Stomach smooth muscle (tissue), 2 donors: ENCODE measurements around the gene LMNTD2.
A peak's percentile ranks its signal among the peaks of the same experiment; 100 is the strongest.

ENCODE experiments used
- H3K27ac ChIP-seq: one replicate; pipeline ENCODE4 v1.7.0; 2013; ENCODE audit warnings: mild to moderate bottlenecking, low read length, inconsistent platforms
- H3K27me3 ChIP-seq, 2 donors: one replicate each; pipeline ENCODE4 v1.7.0; 2013; ENCODE audit warnings: low read length in 2 of 2; ENCODE audit not compliant: insufficient read depth in 2 of 2, control insufficient read depth in 1 of 2
- H3K36me3 ChIP-seq, 2 donors: one replicate each; pipeline ENCODE4 v1.7.0; 2013; ENCODE audit warnings: low read length in 2 of 2; ENCODE audit not compliant: control insufficient read depth in 2 of 2, insufficient read depth in 2 of 2
- H3K4me1 ChIP-seq: one replicate; pipeline ENCODE4 v1.7.0; 2013; ENCODE audit warnings: low read length; ENCODE audit not compliant: control insufficient read depth, insufficient read depth
- H3K4me3 ChIP-seq, 2 donors: one replicate each; pipeline ENCODE4 v1.7.0; 2013; ENCODE audit warnings: low read length in 2 of 2
- H3K9ac ChIP-seq, 2 donors: one replicate each; pipeline ENCODE4 v1.7.0; 2013; ENCODE audit warnings: low read length in 2 of 2, mild to moderate bottlenecking in 1 of 2
- H3K9me3 ChIP-seq, 2 donors: one replicate each; pipeline ENCODE4 v1.7.0; 2013; ENCODE audit warnings: low read length in 2 of 2; ENCODE audit not compliant: control insufficient read depth in 2 of 2
- donor health status: healthy.
- donor health status: Pancreatic carcinoma.

Gene LMNTD2

DNA sequence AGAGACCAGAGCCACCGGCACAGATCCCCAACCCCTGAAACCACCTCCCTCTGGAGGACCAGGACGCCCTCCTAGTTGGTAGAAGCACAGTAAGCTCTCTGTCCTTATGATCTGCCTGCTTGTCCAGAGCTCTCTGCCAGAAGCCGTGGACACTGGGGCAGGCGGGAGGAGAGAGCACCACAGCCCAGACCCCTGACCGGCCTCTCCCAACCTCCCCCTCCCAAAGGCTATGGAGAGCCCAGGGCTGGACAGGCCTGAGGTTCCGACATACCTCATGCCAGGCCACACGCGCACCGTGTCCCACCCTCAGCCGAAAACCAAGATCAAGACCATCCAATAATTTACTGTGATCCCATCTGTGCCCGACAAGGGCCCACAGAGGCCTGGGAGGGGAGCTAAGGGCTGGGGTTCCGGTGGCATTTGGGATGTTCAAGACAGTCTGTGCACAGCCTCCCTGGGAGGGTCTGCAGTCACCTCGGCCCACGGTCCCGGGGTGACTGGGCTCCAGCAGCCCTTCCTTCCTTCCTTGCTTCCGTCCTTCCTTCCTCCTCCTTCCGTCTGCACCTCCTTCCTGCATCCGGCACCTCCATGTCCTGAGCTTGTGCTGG lies 28.5 kb downstream of the LMNTD2 start:
- Histone ChIP-seq H3K4me1 (peaks cover 22% of the 10 kb centered on the region), H3K9me3 (no peaks in the 10 kb centered on the region), H3K27ac (no peak overlapping the region), H3K9ac (no peak overlapping the region), H3K27me3 (peaks cover 0 to 10% of the 10 kb centered on the region in 2 donors), H3K36me3 (peaks cover 0 to 12% of the 10 kb centered on the region in 2 donors), H3K4me3 (no peak overlapping the region)

DNA sequence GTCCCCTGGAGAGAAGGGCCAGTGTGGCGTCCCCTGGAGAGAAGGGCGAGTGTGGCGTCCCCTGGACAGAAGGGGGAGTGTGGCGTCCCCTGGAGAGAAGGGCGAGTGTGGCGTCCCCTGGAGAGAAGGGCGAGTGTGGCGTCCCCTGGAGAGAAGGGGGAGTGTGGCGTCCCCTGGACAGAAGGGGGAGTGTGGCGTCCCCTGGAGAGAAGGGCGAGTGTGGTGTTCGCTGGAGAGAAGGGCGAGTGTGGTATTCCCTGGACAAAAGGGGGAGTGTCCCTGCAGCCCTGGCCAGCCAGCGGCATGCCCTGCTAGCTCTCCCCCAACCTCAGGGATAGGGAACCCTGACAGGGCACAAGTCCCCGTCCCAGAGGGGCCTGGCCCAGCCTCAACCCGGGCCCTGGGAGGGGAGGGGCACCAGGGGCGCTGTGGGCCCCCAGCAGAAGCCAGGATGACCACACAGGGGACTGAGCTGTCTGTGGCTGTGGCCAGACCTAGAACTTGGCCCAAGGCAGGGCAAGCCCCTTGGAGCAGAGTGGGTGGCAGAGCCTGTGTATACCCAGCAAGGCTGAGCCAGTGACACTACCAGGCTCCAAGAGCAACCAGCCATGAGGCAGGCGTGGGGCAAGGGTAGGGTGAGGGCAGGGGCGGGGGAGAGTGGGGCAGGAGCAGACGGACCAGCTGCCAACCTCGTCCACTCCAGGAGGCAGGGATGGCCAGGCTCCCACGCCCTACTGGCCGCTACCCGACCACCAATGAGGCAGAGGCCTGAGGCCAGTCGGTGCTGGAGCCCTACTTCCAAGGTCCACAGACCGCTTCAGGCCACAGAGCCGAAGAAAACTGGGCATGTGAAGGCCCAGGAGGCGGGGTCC lies 29.3 kb downstream of the LMNTD2 start:
- Histone ChIP-seq H3K27ac (no peak overlapping the region), H3K9ac (no peak overlapping the region), H3K27me3 (peaks cover 0 to 2% of the 10 kb centered on the region in 2 donors), H3K9me3 (no peaks in the 10 kb centered on the region), H3K4me3 (no peak overlapping the region), H3K4me1 (peaks cover 18% of the 10 kb centered on the region), H3K36me3 (peaks cover 0 to 12% of the 10 kb centered on the region in 2 donors)

GRCh38 chr11:529728-530411 lies 30.7 kb downstream of the LMNTD2 start:
- Histone ChIP-seq H3K27me3 (no peaks in the 10 kb centered on the region), H3K9me3 (no peaks in the 10 kb centered on the region), H3K9ac (no peak overlapping the region), H3K27ac (no peak overlapping the region), H3K4me3 (no peak overlapping the region), H3K4me1 (peaks cover 14% of the 10 kb centered on the region), H3K36me3 (peaks cover 0 to 12% of the 10 kb centered on the region in 2 donors)

GRCh38 chr11:528815-529727 lies 31.5 kb downstream of the LMNTD2 start:
- no peaks in the 10 kb centered on the region for H3K9me3 ChIP-seq
- H3K4me1 ChIP-seq: peaks cover 7% of the 10 kb centered on the region
- H3K27me3 ChIP-seq: no peaks in the 10 kb centered on the region
- peaks cover 0 to 12% of the 10 kb centered on the region in 2 donors for H3K36me3 ChIP-seq
- H3K4me3 ChIP-seq: no peak overlapping the region
- H3K9ac ChIP-seq: no peak overlapping the region
- no peak overlapping the region for H3K27ac ChIP-seq

- peaks cover 0 to 9% of the 10 kb centered on the region in 2 donors for H3K36me3 ChIP-seq
- H3K27ac ChIP-seq: no peak overlapping the region
- no peaks in the 10 kb centered on the region for H3K4me1 ChIP-seq
- H3K4me3 ChIP-seq: no peak overlapping the region
- no peaks in the 10 kb centered on the region for H3K9me3 ChIP-seq
- H3K9ac ChIP-seq: no peak overlapping the region
- H3K27me3 ChIP-seq: no peaks in the 10 kb centered on the region
Observed at GRCh38 chr11:528166-528814, 32.2 kb downstream of the LMNTD2 start.

DNA sequence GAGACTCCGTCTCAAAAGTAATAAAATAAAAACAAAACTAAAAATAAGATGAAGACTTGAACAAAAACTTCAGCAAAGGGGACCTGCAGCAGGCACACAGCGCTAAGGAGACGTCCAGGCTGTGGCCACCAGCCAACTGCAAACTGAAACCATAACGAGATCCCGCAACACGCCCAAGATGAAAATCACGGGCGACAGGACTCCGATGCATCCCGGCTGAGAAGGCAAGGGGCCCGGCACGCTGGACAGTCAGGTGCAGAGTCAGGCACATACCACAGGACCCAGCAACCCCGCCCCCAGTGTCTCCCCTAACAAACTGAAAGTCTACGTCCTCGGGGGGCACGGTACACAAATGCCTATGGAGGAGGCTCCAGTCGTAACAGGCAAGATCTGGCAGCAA lies 34.3 kb downstream of the LMNTD2 start:
- no peaks in the 10 kb centered on the region for H3K27me3 ChIP-seq
- no peak overlapping the region for H3K9ac ChIP-seq
- H3K4me3 ChIP-seq: no peak overlapping the region
- no peaks in the 10 kb centered on the region for H3K4me1 ChIP-seq
- no peaks in the 10 kb centered on the region for H3K36me3 ChIP-seq
- H3K9me3 ChIP-seq: no peaks in the 10 kb centered on the region
- H3K27ac ChIP-seq: no peak overlapping the region

DNA sequence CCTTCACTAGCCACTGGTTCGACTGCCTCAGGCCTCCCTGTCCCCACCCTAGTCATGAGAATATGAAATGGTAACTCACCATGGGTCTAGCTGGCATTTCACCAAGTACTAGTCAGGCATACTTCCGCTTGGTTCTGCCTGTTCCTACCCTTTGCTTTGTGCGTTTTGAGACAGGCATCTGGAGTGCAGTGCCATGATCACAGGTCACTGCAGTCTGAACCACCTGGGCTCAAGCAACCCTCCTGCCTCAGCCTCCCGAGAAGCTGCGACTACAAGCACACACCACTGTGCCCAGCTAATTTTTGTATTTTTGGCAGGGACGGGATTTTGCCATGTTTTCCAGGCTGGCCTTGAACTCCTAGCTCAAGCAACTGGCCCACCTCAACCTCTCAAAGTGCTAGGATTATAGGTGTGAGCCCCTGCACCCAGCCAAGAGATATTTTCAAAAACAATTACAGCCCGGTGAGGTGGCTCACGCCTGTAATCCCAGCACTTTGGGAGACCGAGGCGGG lies 39.3 kb downstream of the LMNTD2 start:
- no peak overlapping the region for H3K27ac ChIP-seq

DNA sequence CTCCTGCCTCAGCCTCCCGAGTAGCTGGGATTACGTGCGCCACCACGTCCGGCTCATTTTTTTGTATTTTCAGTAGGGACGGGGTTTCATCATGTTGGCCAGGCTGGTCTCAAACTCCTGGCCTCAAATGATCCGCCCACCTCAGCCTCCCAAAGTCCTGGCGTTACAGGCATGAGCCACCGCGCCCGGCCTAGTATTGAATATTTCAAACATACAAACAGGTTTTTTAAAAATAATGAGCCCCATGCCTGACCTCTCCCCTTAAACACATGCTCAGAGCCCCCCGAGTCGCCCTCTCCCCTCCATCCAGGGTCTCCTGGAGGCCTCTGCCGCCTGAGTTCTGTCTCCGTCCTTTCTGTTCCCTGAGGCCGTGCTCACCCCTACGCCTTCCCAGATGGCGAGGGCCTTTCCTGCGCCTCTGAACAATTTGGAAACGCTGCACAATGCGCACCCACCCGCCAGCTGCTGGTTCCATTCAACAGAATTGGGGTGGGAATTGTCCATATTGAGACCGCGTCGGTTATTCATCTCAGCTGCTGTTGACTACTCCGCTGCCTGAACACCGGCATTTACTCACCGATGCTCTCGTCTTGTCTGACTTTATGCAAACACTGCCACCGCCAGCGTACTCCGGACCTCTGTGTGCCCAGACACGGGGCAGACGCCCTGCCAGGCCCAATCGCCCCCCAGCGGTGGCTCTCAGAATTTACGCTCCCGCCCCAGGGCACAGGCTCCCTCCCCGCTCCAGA lies 39.9 kb downstream of the LMNTD2 start:
- no peaks in the 10 kb centered on the region for H3K36me3 ChIP-seq
- H3K9ac ChIP-seq: no peak overlapping the region
- H3K27ac ChIP-seq: no peak overlapping the region
- no peaks in the 10 kb centered on the region for H3K4me1 ChIP-seq
- H3K4me3 ChIP-seq: no peak overlapping the region
- no peaks in the 10 kb centered on the region for H3K27me3 ChIP-seq
- no peaks in the 10 kb centered on the region for H3K9me3 ChIP-seq

More for the DNA sequence above, 39.3 kb downstream of the LMNTD2 start:
- Histone ChIP-seq H3K27me3 (no peaks in the 10 kb centered on the region), H3K9ac (no peak overlapping the region), H3K4me3 (no peak overlapping the region), H3K36me3 (no peaks in the 10 kb centered on the region), H3K4me1 (no peaks in the 10 kb centered on the region), H3K9me3 (no peaks in the 10 kb centered on the region)

GRCh38 chr11:518463-519202 lies 41.9 kb downstream of the LMNTD2 start:
- peak overlapping the region; percentile 46 to 61 for H3K4me3 ChIP-seq
- no peaks in the 10 kb centered on the region for H3K4me1 ChIP-seq
- no peak overlapping the region for H3K9ac ChIP-seq
- H3K9me3 ChIP-seq: no peaks in the 10 kb centered on the region
- peaks cover 0 to 4% of the 10 kb centered on the region in 2 donors for H3K36me3 ChIP-seq
- H3K27ac ChIP-seq: peak overlapping the region; percentile 55
- H3K27me3 ChIP-seq: no peaks in the 10 kb centered on the region
